Measurements from ENCODE around the gene SLC25A11. TPM values are rescaled to one million over a fixed set of nuclear protein-coding genes. Genes with fewer than 3 reads are reported as not detected.
A peak's percentile ranks its signal among the peaks of the same experiment; 100 is the strongest.

Gene SLC25A11
- total RNA-seq, 1 experiment from 2014 or later: 75.1 TPM

DNA sequence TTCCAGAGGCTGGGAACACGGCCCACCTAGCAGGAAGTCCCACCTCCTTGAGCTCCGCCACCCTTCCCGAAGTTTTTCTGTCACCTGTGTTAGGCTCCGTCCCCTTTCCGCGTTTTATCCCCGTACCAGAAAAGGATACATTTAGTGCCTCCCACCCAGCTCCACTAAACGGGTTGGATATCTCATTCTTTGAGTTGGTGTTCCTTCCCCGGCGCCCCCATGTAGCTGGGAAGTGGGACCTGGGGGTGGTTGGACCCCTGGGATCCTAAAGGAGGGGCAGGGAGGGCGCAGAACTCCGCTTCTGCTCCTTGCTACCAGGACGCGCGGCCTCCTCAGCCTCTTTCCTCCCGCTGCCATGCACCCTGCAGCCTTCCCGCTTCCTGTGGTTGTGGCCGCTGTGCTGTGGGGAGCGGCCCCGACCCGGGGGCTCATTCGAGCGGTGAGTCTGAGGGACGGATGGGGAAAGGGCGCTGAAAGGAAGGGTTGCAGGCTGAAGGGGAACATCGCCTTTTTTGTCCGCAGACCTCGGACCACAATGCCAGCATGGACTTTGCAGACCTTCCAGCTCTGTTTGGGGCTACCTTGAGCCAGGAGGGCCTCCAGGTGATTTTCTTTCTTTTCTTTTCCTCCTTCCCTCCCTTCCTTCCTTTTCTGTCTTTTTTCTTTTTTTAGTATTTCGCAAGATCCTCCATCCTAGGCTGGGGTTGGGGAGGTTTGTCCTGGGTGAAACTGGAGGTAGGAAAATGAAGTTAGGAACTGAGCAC lies 891 bp upstream of the SLC25A11 start:
- no peaks in the 10 kb centered on the region for H3K9me3 ChIP-seq (ENCODE audit: control insufficient read depth in 1 of 2, insufficient read depth in 1 of 2, low read depth in 1 of 2, low read length in 2 of 2)
- H3K27ac ChIP-seq (ENCODE audit: low read depth, low read length): peak overlapping the region; percentile 95
- ChIA-PET POLR2A (interaction anchor here (0.7 to 2.1 kb wide), 10 partner anchors 8 to 231 kb away, joined by 3 to 30 read pairs (median 6); partner anchors contain the start of genes ARRB2, CAMTA2, ENO3 and PFN1), RAD21 (ENCODE audit: low non-redundant PET in 1 of 2, low total read pairs in 2 of 2, uncharacterized antibody in 2 of 2, unreplicated experiment in 2 of 2) (interaction anchor here (1.5 to 2.1 kb wide), 3 partner anchors 27 to 31 kb away, joined by 6 to 11 read pairs (median 8); partner anchors contain the start of gene SPAG7 (in 2 of the 2)), CTCF (interaction anchor here (0.8 to 2.4 kb wide), 8 partner anchors 8 to 230 kb away, joined by 3 to 15 read pairs (median 3); partner anchors contain the start of genes ARRB2, CHRNE, PFN1 and SPAG7)
- peaks cover 18 to 45% of the 10 kb centered on the region in 2 experiments for H3K4me1 ChIP-seq (ENCODE audit: control insufficient read depth in 1 of 2, insufficient read depth in 2 of 2, low read length in 2 of 2)
- ATAC-seq: peak; percentile 62
- H3K9ac ChIP-seq (ENCODE audit: low read length): peak overlapping the region; percentile 96
- no peaks in the 10 kb centered on the region for H3K27me3 ChIP-seq (ENCODE audit: insufficient read depth, low read length)
- no peaks in the 10 kb centered on the region; the same call in 1 of the 2 replicates for H4K20me1 ChIP-seq (ENCODE audit: insufficient read depth)
- no peaks in the 10 kb centered on the region for H3K9me2 ChIP-seq (ENCODE audit: insufficient read depth)
- H3K4me2 ChIP-seq (ENCODE audit: low read length): peak overlapping the region; percentile 100
- TF ChIP-seq CEBPB (IDR thresholded peaks at IDR 0.05; ENCODE audit: low read depth) (no peak), TCF7L2 (IDR thresholded peaks at IDR 0.05; ENCODE audit: borderline replicate concordance, extremely low read depth, insufficient read depth, insufficient read length) (no peak), POLR2AphosphoS5 (IDR thresholded peaks at IDR 0.05; ENCODE audit: low read depth, low read length) (peak; percentile 64)
- DNase-seq (ENCODE audit: low read depth, low spot score): no peak
- BruUV-seq (replicated peaks): TSS peak; percentile 84
- H2AFZ ChIP-seq (ENCODE audit: low read depth, low read length, poor library complexity, severe bottlenecking): no peak overlapping the region
- intact Hi-C loops (cut with micrococcal nuclease): loop anchor here (1.0 kb wide), 2 partner anchors 8 to 27 kb away; partner anchors contain the start of genes PFN1 and SPAG7
- peaks cover 73% of the 10 kb centered on the region for H3K79me2 ChIP-seq (ENCODE audit: insufficient read depth, low read length)
- H3K36me3 ChIP-seq (ENCODE audit: control insufficient read depth in 1 of 2, insufficient read depth in 2 of 2, low read length in 2 of 2): peaks cover 5 to 28% of the 10 kb centered on the region in 2 experiments; a peak in 2 of 4 replicates
- H3K4me3 ChIP-seq (replicated peaks in 1 of 2; ENCODE audit: low read depth in 1 of 2, low read length in 2 of 2): peak overlapping the region; percentile 86 to 93

DNA sequence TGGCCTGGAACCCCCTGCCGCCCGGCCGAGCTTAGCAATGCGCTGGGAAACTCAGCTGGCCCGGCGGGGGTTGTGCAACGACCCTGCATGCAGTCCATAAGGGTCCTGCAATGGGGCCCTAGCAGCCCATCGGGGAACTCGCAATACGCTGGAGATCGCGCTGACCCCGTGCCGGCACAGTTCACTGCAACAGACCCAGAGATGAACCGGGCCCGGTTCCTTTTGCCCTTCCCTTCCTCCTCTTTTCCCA lies 375 bp downstream of the SLC25A11 start:
- H3K36me3 ChIP-seq (ENCODE audit: control insufficient read depth in 1 of 2, insufficient read depth in 2 of 2, low read length in 2 of 2): peaks cover 0 to 26% of the 10 kb centered on the region in 2 experiments; a peak in 1 of 4 replicates
- no TSS peak for BruUV-seq (replicated peaks)
- ChIA-PET RAD21 (ENCODE audit: low non-redundant PET in 1 of 2, low total read pairs in 2 of 2, uncharacterized antibody in 2 of 2, unreplicated experiment in 2 of 2) (interaction anchor here (1.5 to 2.1 kb wide), 3 partner anchors 28 to 30 kb away, joined by 6 to 11 read pairs (median 8); partner anchors contain the start of gene SPAG7 (in 2 of the 2)), CTCF (interaction anchor here (0.9 to 2.4 kb wide), 7 partner anchors 9 to 229 kb away, joined by 3 to 15 read pairs (median 3); partner anchors contain the start of genes ARRB2, CHRNE, PFN1 and SPAG7), POLR2A (interaction anchor here (1.0 to 2.1 kb wide), 8 partner anchors 9 to 229 kb away, joined by 3 to 30 read pairs (median 7); partner anchors contain the start of genes ARRB2, CAMTA2, ENO3 and PFN1)
- H4K20me1 ChIP-seq (ENCODE audit: insufficient read depth): no peaks in the 10 kb centered on the region
- H3K9ac ChIP-seq (ENCODE audit: low read length): peak overlapping the region; percentile 96
- no peaks in the 10 kb centered on the region for H3K9me3 ChIP-seq (ENCODE audit: control insufficient read depth in 1 of 2, insufficient read depth in 1 of 2, low read depth in 1 of 2, low read length in 2 of 2)
- intact Hi-C loops (cut with micrococcal nuclease): no loop called here
- peak; percentile 0; the same call in 1 of the 2 replicates for ATAC-seq
- H3K27me3 ChIP-seq (ENCODE audit: insufficient read depth, low read length): no peaks in the 10 kb centered on the region
- H3K79me2 ChIP-seq (ENCODE audit: insufficient read depth, low read length): peaks cover 60% of the 10 kb centered on the region
- TF ChIP-seq ZFX (IDR thresholded peaks at IDR 0.05) (peak; percentile 60; the same call in 1 of the 2 replicates), TCF7L2 (IDR thresholded peaks at IDR 0.05; ENCODE audit: borderline replicate concordance, extremely low read depth, insufficient read depth, insufficient read length) (no peak), YY1 (IDR thresholded peaks at IDR 0.05; ENCODE audit: extremely low read depth, insufficient replicate concordance, low read depth, low read length) (no peak)
- no peaks in the 10 kb centered on the region for H3K9me2 ChIP-seq (ENCODE audit: insufficient read depth)
- peak overlapping the region; percentile 100 for H3K4me2 ChIP-seq (ENCODE audit: low read length)
- peak overlapping the region; percentile 86 to 93 for H3K4me3 ChIP-seq (replicated peaks in 1 of 2; ENCODE audit: low read depth in 1 of 2, low read length in 2 of 2)
- peaks cover 10 to 35% of the 10 kb centered on the region in 2 experiments for H3K4me1 ChIP-seq (ENCODE audit: control insufficient read depth in 1 of 2, insufficient read depth in 2 of 2, low read length in 2 of 2)
- DNase-seq (ENCODE audit: low read depth, low spot score): no peak
- peak overlapping the region; percentile 95 for H3K27ac ChIP-seq (ENCODE audit: low read depth, low read length)
- H2AFZ ChIP-seq (ENCODE audit: low read depth, low read length, poor library complexity, severe bottlenecking): no peak overlapping the region
